Left ventricle myocardium superior (tissue), 1 donor: ENCODE results near the gene LHX1. TPM values are rescaled to one million over a fixed set of nuclear protein-coding genes. Genes with fewer than 3 reads are reported as not detected.

Experiments
- ATAC-seq: fragments of 200-7000 bp; cut with Tn5 transposase; one replicate; pipeline ENCODE4 v1.9.1; 2020; ENCODE audit warnings: mild to moderate bottlenecking, moderate library complexity
- DNase-seq: peaks from one replicate; pipeline ENCODE4 v3.0.0-alpha.2; 2020
- intact Hi-C: fragments of 100-400 bp; cut with micrococcal nuclease; formaldehyde crosslinking; loops from one replicate; pipeline ENCODE4 v1.11.0; 2022
- total RNA-seq: library from RNA; stranded (reverse); fragmentation: NEBNext Ultra II Directional; extraction: Animal tissue kit (Norgen Biotek cat#: 25700); gene quantifications from one replicate; pipeline ENCODE4 v1.2.1, GENCODE V29; 2021
- donor health status: DM: no; HTN: yes; CAD: no; lungs with severe emphysema.

The LHX1 gene
- total RNA-seq, 1 donor from 2014 or later = not detected

- no peak for DNase-seq
- intact Hi-C loops = no loop called here
Observed at GRCh38 chr17:36945959-36946725, 8.9 kb downstream of the LHX1 start.

DNA sequence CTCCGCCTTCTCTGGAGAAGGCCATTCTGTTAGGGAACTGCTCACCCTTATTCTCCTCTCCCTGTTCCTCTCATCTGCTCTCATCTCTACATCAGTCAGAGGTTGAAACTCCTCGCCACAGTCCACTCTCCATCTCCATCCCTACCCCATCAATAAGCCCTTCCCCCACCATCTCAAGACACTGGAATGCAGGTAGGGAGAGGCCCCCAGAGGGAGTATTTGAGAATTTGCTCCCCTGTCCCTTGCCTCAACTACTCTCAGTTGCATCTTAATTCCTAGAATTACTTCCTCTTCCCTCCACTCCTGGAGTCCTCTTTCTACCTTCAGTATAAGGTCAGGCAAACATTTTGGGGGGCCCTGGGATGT is 9.4 kb downstream of the LHX1 start:
- intact Hi-C loops = no loop called here
- no peak for DNase-seq
- no peak for ATAC-seq

More at GRCh38 chr17:36945959-36946725, 8.9 kb downstream of the LHX1 start:
- ATAC-seq = no peak

- no peak for DNase-seq
- intact Hi-C loops = no loop called here
- peak; percentile 76 for ATAC-seq
Observed at GRCh38 chr17:36947922-36948716, 10.8 kb downstream of the LHX1 start.

DNA sequence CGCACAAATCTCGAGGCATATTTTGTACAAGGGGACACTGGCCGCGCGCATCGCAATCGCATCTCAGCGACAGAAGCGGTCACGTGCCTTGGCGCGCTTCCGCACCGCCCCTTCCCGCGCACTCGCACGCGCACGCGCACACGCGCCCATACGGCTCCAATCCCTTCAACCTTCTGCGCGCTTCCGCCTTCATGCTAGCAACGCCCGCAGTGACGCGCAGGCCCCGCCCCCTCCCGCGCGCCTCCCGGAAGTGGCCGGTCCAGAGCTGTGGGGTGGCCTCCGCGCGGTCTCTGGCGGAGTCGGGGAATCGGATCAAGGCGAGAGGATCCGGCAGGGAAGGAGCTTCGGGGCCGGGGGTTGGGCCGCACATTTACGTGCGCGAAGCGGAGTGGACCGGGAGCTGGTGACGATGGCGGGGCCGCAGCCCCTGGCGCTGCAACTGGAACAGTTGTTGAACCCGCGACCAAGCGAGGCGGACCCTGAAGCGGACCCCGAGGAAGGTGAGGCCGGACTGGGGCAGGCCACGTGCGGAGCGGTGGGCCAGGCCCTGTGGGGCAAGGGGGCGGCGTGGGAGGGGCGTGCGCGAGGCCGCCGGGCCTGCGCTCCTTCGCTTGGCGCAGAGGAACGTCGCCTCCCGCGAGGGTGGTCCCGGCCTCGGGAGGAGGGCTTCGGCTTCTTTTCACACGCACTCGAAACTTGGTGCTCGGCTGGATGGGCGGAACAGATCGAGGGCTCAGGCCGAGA is 11.6 kb downstream of the LHX1 start, which contains the start of gene AATF:
Gene AATF (plus strand): TSS at position 238 of the 744 bp plus-strand sequence. CDS start 172 bp downstream, at position 410.
- DNase-seq (peak; percentile 98), ATAC-seq (peak; percentile 100)
- intact Hi-C loops = no loop called here

DNA sequence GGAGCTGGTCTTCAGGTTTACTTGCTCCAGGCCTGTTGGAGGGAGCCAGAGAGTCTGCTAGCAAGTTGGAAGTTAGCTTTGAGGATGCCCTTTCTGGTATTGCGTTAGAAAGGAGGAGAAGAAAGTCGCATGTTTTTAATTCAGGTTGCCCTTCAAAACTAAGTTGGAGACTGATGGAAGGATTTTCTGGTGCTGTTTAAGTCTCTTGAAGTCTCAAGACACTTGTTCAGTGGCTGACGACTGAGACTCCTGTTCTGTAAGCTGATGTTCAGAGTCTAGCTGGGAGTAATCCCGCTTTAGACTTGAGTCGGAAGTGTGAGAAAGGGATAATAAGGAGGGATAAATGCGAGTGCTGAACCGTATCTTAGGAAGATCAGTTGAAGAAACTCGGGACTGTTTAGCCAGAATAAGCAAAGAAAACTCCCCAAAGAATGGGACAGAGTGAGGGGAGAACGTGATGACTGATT is 12.2 kb downstream of the LHX1 start:
- intact Hi-C loops = no loop called here
- ATAC-seq (peak; percentile 44), DNase-seq (no peak)

- ATAC-seq (no peak), DNase-seq (no peak)
- intact Hi-C loops = no loop called here
Observed at GRCh38 chr17:36950027-36950426, 12.8 kb downstream of the LHX1 start.

DNA sequence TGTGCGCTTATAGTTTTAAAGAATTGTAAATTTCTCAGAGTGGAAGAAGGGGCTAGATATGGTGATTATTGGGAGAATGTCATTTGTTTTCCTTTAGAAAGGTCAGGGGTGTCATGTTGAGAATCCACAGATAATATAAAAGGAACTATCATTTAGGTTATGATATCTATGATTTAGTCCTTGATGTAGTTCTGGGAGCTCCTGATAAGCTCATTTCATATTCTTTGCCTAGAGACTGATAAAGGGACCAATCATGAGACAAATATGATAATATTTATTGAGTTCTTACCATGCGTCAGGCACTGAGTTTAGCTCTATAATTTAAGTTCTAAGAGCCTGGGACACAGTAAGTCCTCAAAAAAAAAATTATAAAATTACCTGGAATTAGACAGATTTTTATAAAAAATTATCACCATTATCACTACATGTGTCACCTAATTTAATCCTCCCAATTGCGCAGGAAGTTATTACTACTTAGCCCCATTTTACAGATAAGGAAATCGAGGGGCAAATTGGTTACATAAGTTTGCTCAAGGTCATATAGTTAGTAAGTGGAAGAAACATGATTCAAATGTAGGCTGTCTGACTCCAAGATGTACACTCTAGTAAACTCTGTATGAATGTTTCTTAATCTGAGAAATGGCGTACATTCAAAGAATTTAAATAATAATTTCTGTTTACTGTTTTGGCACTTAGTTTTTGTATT is 14.0 kb downstream of the LHX1 start:
- DNase-seq (no peak), ATAC-seq (no peak)
- intact Hi-C loops = no loop called here

GRCh38 chr17:36971508-36971907 is 34.2 kb downstream of the LHX1 start:
- no peak for DNase-seq
- ATAC-seq = no peak
- intact Hi-C loops = no loop called here

- intact Hi-C loops = no loop called here
- ATAC-seq (no peak), DNase-seq (no peak)
Observed at GRCh38 chr17:36972186-36972700, 35.0 kb downstream of the LHX1 start.

DNA sequence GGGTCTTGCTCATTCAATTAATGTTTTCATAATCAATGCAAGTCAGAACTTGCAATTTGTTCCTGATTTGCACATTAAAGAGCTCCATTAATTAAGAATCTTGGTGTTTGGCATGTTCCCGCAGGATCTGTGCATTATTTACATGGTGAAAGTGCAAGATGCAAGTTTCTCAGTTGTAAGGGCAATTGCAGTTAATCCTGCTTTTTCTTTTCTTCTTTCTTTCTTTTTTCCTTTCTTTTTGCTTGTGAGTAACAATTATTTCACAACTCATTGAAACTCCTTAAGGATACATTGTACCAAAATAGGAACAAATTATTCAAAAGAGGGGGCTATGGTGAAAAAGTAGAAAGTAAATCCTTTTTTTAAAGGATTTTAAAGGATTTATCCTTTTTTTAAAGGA is 35.6 kb downstream of the LHX1 start:
- ATAC-seq = no peak
- intact Hi-C loops = no loop called here
- no peak for DNase-seq

- ATAC-seq = no peak
- intact Hi-C loops = no loop called here
- no peak for DNase-seq
Observed at GRCh38 chr17:36975922-36976515, 38.7 kb downstream of the LHX1 start.

- intact Hi-C loops = no loop called here
- ATAC-seq (no peak), DNase-seq (no peak)
Observed at GRCh38 chr17:36977066-36977465, 39.8 kb downstream of the LHX1 start.

- intact Hi-C loops = no loop called here
- DNase-seq (no peak), ATAC-seq (no peak)
Observed at GRCh38 chr17:36977568-36977967, 40.3 kb downstream of the LHX1 start.

- intact Hi-C loops = no loop called here
- DNase-seq (no peak), ATAC-seq (no peak)
Observed at GRCh38 chr17:36978810-36979564, 41.7 kb downstream of the LHX1 start.

DNA sequence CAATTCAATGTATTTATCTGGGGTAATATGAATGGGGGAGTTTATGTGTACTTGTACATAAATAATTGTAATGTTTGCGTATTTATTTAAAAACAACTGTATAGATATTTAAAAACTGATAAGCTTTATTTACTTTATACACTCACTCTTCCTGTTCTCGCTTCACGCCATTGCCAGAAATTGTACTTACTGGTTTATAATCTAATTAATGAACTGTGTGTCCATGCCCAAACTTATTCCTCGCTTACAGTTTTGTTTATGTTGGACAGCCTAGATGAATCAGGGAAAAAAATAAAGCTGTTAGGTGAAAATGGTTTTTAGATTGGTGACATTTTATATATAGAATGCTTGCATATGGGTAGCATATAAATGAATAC is 42.3 kb downstream of the LHX1 start:
- ATAC-seq = no peak
- DNase-seq = no peak
- intact Hi-C loops = no loop called here

GRCh38 chr17:36980280-36980761 is 43.0 kb downstream of the LHX1 start:
- ATAC-seq (no peak), DNase-seq (no peak)
- intact Hi-C loops = no loop called here

- DNase-seq (no peak), ATAC-seq (no peak)
- intact Hi-C loops = no loop called here
Observed at GRCh38 chr17:36983618-36984017, 46.3 kb downstream of the LHX1 start.

DNA sequence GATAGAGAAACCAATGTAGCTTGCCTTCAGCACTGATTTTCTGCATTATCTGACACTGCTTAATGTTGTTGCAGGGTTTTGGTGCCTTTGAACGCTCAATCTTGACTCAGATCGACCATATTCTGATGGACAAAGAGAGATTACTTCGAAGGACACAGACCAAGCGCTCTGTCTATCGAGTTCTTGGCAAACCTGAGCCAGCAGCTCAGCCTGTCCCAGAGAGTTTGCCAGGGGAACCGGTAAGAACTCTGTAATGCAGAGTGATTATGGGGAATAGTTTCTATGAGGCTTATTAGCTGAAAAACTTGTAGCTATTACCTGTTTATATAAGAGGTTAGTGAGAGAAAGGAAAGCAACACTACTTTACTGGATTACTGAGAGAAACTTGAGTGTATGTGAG is 51.9 kb downstream of the LHX1 start:
- intact Hi-C loops = no loop called here
- DNase-seq (no peak), ATAC-seq (no peak)
